ENCODE data around the gene NAV2.
"Not testable (repeated sequence)": the region's sequence is repeated elsewhere in the genome, so short reads cannot be mapped to it uniquely, and the experiment has no call there.

The NAV2 gene

DNA sequence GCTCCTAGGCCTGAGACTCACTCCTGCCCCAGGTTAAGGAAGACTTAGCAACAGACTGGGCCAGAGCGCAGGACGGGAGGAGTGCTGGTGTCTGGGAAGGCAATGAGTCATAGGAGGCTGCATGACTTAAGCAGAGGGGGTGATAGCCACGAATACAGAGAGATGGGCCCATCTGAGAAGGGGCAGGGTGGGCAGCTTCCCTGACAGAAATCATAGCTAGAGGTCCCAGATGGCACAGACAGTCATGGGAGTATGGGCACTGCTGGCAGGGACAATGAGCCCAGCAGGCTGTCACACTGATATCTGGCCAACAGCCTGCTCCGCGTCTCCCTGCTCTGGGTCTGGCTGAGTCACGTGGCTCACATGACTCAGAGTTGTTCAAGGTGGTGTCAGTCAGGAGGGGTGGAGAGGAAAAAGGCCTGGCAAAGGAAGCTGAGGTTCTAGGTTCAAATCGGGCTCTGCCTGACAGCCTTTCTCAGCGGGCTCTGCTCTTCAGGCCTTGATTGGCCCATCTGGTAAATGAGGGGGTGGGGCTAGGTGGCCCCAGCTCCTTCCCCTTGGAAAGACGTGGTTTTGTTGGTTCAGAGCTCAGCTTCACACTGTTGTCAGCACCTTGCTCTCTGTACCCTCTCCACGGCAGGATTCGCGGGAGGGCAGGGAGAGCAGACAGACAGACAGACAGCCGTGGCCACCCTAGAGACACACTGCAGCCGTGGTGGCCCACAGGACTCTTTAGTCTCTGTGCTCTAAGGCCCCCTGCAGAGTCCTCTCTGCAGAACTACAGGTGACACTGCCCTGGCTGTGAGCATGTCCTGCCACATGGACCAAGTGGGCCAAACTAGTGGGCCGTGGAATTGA is 399.9 kb downstream of the NAV2 start:
- peak; percentile 83 for DNase-seq (ENCODE audit: low read depth, low spot score)

- DNase-seq (ENCODE audit: low read depth, low spot score), result no peak
Observed at GRCh38 chr11:20113149-20113438, 400.5 kb downstream of the NAV2 start.

DNA sequence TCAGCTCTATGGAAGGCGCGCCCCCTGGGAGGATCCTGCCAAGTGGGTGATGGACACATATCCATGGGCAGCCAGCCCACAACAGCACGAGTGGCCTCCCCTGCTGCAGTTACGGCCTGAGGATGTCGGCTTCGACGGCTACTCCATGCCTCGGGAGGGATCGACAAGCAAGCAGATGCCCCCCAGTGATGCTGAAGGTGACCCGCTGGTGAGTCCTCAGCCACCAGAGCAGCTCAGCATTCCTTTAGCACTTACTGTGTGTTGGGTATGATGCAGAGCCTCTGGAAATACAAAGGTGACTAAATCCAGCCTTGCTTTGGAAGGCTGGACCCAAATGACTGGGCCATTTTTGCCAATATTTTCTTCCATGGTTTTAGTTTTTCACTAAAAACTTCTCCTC is 402.0 kb downstream of the NAV2 start:
- DNase-seq (ENCODE audit: low read depth, low spot score), result no peak

DNA sequence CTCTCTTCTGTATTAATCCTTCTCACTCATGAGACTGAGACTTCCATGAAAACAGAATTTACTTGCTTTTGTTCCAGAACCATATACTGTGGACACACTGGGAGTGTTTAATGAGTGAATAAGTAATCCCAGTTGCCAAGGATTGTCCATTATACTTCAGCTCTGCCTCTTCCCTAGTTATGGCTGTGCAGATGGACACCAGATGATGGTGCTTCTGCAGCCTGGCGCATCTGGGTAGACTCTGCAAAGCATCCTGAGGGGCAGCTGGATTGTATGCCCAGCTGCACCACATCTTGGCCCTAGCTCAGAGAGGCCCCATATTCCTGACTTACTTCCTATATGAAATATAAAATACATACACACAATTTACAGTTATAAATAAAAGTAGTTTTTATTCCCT is 404.2 kb downstream of the NAV2 start:
- DNase-seq (ENCODE audit: low read depth, low spot score), result no peak

- DNase-seq (ENCODE audit: low read depth, low spot score), result no peak
Observed at GRCh38 chr11:20117291-20117690, 404.7 kb downstream of the NAV2 start.

DNA sequence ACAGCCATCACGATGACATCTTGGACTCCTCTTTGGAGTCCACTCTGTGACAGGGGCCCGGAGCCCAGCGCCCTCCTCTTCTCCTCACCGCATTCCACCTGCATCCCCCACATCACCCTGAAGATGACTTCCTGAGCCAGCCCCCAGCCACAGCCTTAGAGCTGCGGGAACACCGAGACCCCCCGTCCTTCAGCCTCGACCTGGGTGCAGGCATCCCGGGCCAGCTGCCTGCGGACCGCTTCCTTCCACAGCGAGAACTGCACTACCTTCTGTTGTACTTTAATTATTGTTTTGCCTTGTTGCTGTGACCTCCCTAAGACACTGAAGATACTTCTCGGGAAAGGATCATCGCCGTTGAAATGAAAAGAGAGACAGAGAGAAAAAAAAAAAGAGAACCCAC is 405.6 kb downstream of the NAV2 start:
- no peak for DNase-seq (ENCODE audit: low read depth, low spot score)

GRCh38 chr11:20119315-20119714 is 406.7 kb downstream of the NAV2 start:
- DNase-seq (ENCODE audit: low read depth, low spot score), result no peak

- DNase-seq (ENCODE audit: low read depth, low spot score), result no peak
Observed at GRCh38 chr11:20120134-20120925, 407.7 kb downstream of the NAV2 start.

- no peak for DNase-seq (ENCODE audit: low read depth, low spot score)
Observed at GRCh38 chr11:20122131-20122530, 409.5 kb downstream of the NAV2 start.

- DNase-seq (ENCODE audit: low read depth, low spot score), result no peak
Observed at GRCh38 chr11:20125927-20126326, 413.3 kb downstream of the NAV2 start.

GRCh38 chr11:20126724-20127123 is 414.1 kb downstream of the NAV2 start:
- no peak for DNase-seq (ENCODE audit: low read depth, low spot score)

DNA sequence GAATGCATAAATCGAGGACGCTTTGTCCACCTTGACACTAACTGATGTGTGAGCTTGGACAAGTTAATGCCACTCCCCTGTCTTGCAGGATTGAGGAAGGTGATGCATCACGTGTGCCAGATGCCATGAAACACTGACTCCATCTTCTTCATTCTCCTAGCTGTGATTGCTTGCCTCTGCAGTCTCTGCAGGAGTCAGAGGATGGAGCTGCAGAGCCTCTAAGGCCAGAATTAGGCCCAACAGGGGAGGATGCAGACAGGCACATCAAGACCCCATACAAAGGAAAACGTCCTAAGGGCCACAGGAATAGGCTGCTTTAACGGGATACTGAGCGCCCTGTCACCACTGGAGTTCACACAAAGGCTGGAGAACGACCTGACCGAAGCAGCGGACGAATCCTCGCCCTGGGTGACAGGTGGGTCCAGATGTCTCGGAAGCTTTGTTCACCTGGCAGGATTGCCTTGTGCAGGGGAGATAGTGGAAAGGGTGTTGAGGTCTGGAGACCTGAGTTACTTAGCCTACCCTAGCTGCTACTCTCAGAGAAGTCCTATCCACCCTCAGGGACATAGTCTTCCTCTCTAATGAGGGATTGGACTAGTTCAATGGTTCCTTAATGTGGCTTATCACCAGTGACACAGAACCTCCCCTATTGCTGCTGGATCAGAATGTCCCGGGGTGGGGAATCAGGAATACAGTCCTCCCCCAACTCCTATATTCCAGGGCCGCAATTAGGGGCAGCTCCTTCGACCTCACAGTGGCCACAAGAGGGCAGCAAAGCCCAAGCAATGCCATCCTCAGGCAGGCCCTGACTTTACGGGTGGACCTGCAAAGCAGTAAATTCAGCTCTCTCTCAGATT is 415.3 kb downstream of the NAV2 start:
- DNase-seq (ENCODE audit: low read depth, low spot score), result no peak

- DNase-seq (ENCODE audit: low read depth, low spot score), result not testable (repeated sequence)
Observed at GRCh38 chr11:20128528-20128825, 415.8 kb downstream of the NAV2 start.

DNA sequence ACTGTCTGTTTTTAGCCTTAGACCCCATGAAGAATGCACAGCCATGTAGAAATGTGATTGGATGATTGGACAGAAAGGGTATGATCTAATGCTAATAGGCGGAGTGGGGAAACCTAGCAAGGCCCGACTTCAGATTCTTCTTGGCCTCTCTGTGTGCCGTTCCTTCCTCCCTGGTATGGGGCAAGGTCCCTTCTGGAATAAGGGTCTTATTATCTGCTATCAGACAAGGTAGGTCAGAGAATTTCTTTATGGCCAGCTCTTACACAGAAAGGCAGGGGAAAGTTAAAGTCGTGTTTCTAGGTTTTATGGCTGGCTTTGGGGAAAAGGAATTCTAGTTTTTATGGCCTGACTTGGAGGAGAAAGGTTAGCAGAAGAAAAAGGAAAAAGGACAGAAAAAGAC is 417.0 kb downstream of the NAV2 start:
- DNase-seq (ENCODE audit: low read depth, low spot score), result no peak

GRCh38 chr11:20131788-20132666 is 419.4 kb downstream of the NAV2 start:
- no peak for DNase-seq (ENCODE audit: low read depth, low spot score)

DNA sequence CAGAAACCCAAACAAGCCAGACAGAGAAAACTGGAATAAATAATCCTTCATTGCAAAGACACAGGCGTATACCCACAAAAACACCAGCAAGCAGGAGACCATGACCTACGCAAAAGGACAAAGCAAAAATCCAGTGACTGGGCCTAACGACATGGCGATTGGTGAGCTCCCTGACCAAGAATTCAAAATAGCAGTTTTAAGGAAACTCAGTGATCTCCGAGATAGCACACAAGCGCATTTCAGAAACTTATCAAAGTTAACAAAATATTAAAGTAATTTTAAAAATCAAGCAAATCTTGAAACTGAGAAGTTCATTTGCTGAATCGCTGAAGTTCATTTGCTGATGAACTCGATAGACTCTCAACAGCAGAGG is 420.0 kb downstream of the NAV2 start:
- no peak for DNase-seq (ENCODE audit: low read depth, low spot score)

DNA sequence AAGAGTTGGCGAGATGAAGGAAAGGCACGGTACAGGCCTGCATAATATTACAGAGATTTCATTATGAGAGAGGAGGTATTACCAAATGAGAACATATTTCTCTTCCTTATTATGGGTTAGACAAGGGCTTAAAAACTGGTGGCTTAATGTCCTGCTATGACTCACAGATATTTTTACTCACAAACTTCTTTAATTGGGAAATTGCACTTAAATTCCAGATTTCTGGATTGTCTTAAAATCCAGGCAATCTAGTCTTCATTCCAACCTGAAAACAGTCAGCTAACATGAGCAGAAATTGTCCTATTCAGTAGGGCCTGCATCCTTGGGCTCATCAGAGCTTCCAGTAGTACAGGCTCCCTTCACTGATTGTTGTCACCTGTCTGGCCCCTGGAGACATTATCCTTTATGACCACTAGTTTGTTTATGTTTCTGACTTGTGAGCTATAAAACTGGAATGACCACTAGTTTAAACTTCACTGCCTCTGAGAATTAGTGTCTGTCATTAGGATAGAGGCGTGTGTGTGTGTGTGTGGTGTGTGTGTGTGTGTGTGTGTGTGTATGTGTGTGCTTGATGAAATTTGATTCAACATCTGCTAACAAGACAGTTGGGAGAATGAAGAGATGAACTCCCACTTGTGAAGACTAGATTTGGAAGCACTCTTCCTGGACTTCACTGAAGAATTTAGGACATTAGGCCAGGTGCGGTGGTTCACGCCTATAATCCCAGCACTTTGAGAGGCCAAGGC is 422.5 kb downstream of the NAV2 start:
- no peak for DNase-seq (ENCODE audit: low read depth, low spot score)

DNA sequence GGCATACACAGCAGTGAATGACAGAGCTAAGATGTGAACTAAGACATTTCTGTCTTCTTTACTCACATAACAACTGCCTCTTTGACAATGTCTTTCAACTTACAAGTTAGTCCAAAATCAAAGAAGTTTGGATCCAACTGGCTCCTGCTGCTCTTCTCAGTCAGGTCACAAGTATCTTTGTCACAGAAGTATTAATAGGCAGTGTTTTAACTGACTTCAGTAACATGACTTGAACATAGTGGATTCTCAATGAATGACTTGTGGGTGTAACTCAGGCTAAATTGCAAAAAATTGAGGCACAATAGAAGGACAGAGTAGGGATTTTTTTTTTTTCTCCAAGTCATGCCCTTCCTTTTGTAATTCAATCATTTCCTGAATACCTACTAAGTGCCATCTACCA is 425.0 kb downstream of the NAV2 start:
- no peak for DNase-seq (ENCODE audit: low read depth, low spot score)

DNA sequence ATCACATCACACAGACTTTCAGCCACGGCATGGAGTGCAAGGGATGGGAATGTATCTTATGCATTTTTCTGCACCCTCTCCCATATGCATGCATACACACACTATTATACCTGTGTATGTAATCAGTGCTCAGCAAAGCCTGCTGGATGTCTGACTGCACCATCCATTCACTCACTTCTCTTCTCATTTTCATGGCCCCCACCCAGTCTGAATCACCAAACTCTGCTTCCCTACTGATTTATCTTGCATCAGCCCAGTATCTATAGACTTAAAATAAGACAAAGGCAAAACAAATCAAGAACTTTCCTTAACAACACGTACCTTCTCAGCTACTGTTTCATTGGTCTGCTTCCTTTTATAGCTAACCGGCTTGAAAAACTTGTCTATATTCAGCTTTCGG is 426.1 kb downstream of the NAV2 start:
- DNase-seq (ENCODE audit: low read depth, low spot score), result no peak

GRCh38 chr11:20154381-20154780 is 441.7 kb downstream of the NAV2 start:
- no peak for DNase-seq (ENCODE audit: low read depth, low spot score)
